ENCODE results near the gene PFN1. TPM values are rescaled to one million over a fixed set of nuclear protein-coding genes. Genes with fewer than 3 reads are reported as not detected.

Gene PFN1
- total RNA-seq, 1 experiment from 2014 or later: 1,213 TPM

GRCh38 chr17:4897785-4898184, 50.5 kb downstream of the PFN1 start:
- no TSS peak for BruUV-seq (replicated peaks)
- TF ChIP-seq EZH2phosphoT487 (IDR thresholded peaks at IDR 0.05; ENCODE audit: borderline replicate concordance) (no peak), ZBTB33 (IDR thresholded peaks at IDR 0.05; ENCODE audit: extremely low read depth, insufficient replicate concordance, low read length) (no peak), RAD21 (IDR thresholded peaks at IDR 0.05; ENCODE audit: low read depth) (no peak), SP1 (IDR thresholded peaks at IDR 0.05; ENCODE audit: low read depth) (no peak), YY1 (IDR thresholded peaks at IDR 0.05; ENCODE audit: extremely low read depth, insufficient replicate concordance, low read depth, low read length) (no peak), ZNF274 (IDR thresholded peaks at IDR 0.05; ENCODE audit: low read depth, low read length) (no peak), ATF3 (IDR thresholded peaks at IDR 0.05) (no peak)
- Histone ChIP-seq H3K4me1 (ENCODE audit: control insufficient read depth in 1 of 2, insufficient read depth in 2 of 2, low read length in 2 of 2) (peaks cover 3 to 4% of the 10 kb centered on the region in 2 experiments), H3K9ac (ENCODE audit: low read length) (no peak overlapping the region), H3K79me2 (ENCODE audit: insufficient read depth, low read length) (no peaks in the 10 kb centered on the region), H2AFZ (ENCODE audit: low read depth, low read length, poor library complexity, severe bottlenecking) (no peak overlapping the region), H3K27me3 (ENCODE audit: insufficient read depth, low read length) (no peaks in the 10 kb centered on the region), H3K9me2 (ENCODE audit: insufficient read depth) (no peaks in the 10 kb centered on the region), H3K9me3 (ENCODE audit: control insufficient read depth in 1 of 2, insufficient read depth in 1 of 2, low read depth in 1 of 2, low read length in 2 of 2) (no peaks in the 10 kb centered on the region), H3K4me2 (ENCODE audit: low read length) (no peak overlapping the region), H3K4me3 (replicated peaks in 1 of 2; ENCODE audit: low read depth in 1 of 2, low read length in 2 of 2) (no peak overlapping the region), H4K20me1 (ENCODE audit: insufficient read depth) (no peaks in the 10 kb centered on the region), H3K36me3 (ENCODE audit: control insufficient read depth in 1 of 2, insufficient read depth in 2 of 2, low read length in 2 of 2) (peaks cover 11 to 30% of the 10 kb centered on the region in 2 experiments; a peak in 3 of 4 replicates), H3K27ac (ENCODE audit: low read depth, low read length) (no peak overlapping the region)
- ChIA-PET CTCF (no interaction called here), POLR2A (no interaction called here), RAD21 (ENCODE audit: low non-redundant PET in 1 of 2, low total read pairs in 2 of 2, uncharacterized antibody in 2 of 2, unreplicated experiment in 2 of 2) (no interaction called here)
- no peak for DNase-seq (ENCODE audit: low read depth, low spot score)
- ATAC-seq: no peak
- intact Hi-C loops (cut with micrococcal nuclease): no loop called here

- Histone ChIP-seq H2AFZ (ENCODE audit: low read depth, low read length, poor library complexity, severe bottlenecking) (no peak overlapping the region), H3K27me3 (ENCODE audit: insufficient read depth, low read length) (no peaks in the 10 kb centered on the region), H3K9ac (ENCODE audit: low read length) (no peak overlapping the region), H3K9me3 (ENCODE audit: control insufficient read depth in 1 of 2, insufficient read depth in 1 of 2, low read depth in 1 of 2, low read length in 2 of 2) (no peaks in the 10 kb centered on the region), H3K36me3 (ENCODE audit: control insufficient read depth in 1 of 2, insufficient read depth in 2 of 2, low read length in 2 of 2) (peaks cover 11 to 30% of the 10 kb centered on the region in 2 experiments; a peak in 3 of 4 replicates), H3K79me2 (ENCODE audit: insufficient read depth, low read length) (no peaks in the 10 kb centered on the region), H3K4me1 (ENCODE audit: control insufficient read depth in 1 of 2, insufficient read depth in 2 of 2, low read length in 2 of 2) (no peaks in the 10 kb centered on the region), H3K4me3 (replicated peaks in 1 of 2; ENCODE audit: low read depth in 1 of 2, low read length in 2 of 2) (no peak overlapping the region), H3K27ac (ENCODE audit: low read depth, low read length) (no peak overlapping the region), H3K9me2 (ENCODE audit: insufficient read depth) (no peaks in the 10 kb centered on the region), H3K4me2 (ENCODE audit: low read length) (no peak overlapping the region), H4K20me1 (ENCODE audit: insufficient read depth) (no peaks in the 10 kb centered on the region)
- ChIA-PET CTCF (no interaction called here), POLR2A (no interaction called here), RAD21 (ENCODE audit: low non-redundant PET in 1 of 2, low total read pairs in 2 of 2, uncharacterized antibody in 2 of 2, unreplicated experiment in 2 of 2) (no interaction called here)
- DNase-seq (ENCODE audit: low read depth, low spot score) (no peak), ATAC-seq (no peak)
- intact Hi-C loops (cut with micrococcal nuclease): no loop called here
- TF ChIP-seq EGR1 (IDR thresholded peaks at IDR 0.05; ENCODE audit: low read depth) (no peak), POLR2AphosphoS5 (IDR thresholded peaks at IDR 0.05; ENCODE audit: low read depth, low read length) (no peak), FOSL1 (IDR thresholded peaks at IDR 0.05; ENCODE audit: low read depth) (no peak), EZH2phosphoT487 (IDR thresholded peaks at IDR 0.05; ENCODE audit: borderline replicate concordance) (no peak), ATF3 (IDR thresholded peaks at IDR 0.05) (no peak), POLR2A (IDR thresholded peaks at IDR 0.05; ENCODE audit: borderline replicate concordance, extremely low read depth, insufficient read depth, insufficient read length) (no peak), ELF1 (IDR thresholded peaks at IDR 0.05; ENCODE audit: borderline replicate concordance, low read depth) (no peak), SIN3A (IDR thresholded peaks at IDR 0.05; ENCODE audit: low read depth) (no peak), CEBPB (IDR thresholded peaks at IDR 0.05; ENCODE audit: low read depth) (no peak), EZH2 (IDR thresholded peaks at IDR 0.05) (no peak)
- TF ChIP-seq, protein P1, sequence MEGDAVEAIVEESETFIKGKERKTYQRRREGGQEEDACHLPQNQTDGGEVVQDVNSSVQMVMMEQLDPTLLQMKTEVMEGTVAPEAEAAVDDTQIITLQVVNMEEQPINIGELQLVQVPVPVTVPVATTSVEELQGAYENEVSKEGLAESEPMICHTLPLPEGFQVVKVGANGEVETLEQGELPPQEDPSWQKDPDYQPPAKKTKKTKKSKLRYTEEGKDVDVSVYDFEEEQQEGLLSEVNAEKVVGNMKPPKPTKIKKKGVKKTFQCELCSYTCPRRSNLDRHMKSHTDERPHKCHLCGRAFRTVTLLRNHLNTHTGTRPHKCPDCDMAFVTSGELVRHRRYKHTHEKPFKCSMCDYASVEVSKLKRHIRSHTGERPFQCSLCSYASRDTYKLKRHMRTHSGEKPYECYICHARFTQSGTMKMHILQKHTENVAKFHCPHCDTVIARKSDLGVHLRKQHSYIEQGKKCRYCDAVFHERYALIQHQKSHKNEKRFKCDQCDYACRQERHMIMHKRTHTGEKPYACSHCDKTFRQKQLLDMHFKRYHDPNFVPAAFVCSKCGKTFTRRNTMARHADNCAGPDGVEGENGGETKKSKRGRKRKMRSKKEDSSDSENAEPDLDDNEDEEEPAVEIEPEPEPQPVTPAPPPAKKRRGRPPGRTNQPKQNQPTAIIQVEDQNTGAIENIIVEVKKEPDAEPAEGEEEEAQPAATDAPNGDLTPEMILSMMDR (IDR thresholded peaks at IDR 0.05 in 2 of 3, conservative IDR thresholded peaks at IDR 0.05 in 1 of 3; ENCODE audit: borderline replicate concordance in 1 of 3, insufficient read depth in 1 of 3, low read depth in 2 of 3, low read length in 2 of 3): no peak
- TF ChIP-seq, protein P2, sequence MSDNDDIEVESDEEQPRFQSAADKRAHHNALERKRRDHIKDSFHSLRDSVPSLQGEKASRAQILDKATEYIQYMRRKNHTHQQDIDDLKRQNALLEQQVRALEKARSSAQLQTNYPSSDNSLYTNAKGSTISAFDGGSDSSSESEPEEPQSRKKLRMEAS (IDR thresholded peaks at IDR 0.05): no peak
- BruUV-seq (replicated peaks): no TSS peak
Measured at GRCh38 chr17:4897198-4897687, 51.1 kb downstream of the PFN1 start.

Measured in HCT116 (cell line).